Panc1 (cell line): ENCODE results near the gene TRIP10. TPM values are rescaled to one million over a fixed set of nuclear protein-coding genes. Genes with fewer than 3 reads are reported as not detected.

Experiments
- ATAC-seq: fragments of 200-7000 bp; cut with Tn5 transposase; 2 replicates; pipeline ENCODE4 v1.9.1; 2020; ENCODE audit warnings: mild to moderate bottlenecking, moderate library complexity
- BruUV-seq: library from RNA; stranded (reverse); fragments of 400-500 nt; replicated peaks from 2 replicates; lab custom pipeline; 2021; lab: Mats Ljungman, UMichigan
- CTCF ChIA-PET: fragments of 300-600 bp; sonication (Branson Sonifier 250); formaldehyde crosslinking; loops from one replicate; lab custom pipeline; 2022; ENCODE audit warnings: antibody characterized with exemption; lab: Charles Lee
- POLR2A ChIA-PET: fragments of 300-600 bp; sonication (Branson Sonifier 250); formaldehyde crosslinking; loops from one replicate; lab custom pipeline; 2022; ENCODE audit warnings: antibody characterized with exemption; lab: Charles Lee
- DNase-seq: peaks from one replicate; pipeline ENCODE4 v3.0.0-alpha.2; 2010; ENCODE audit warnings: low read depth, low spot score
- H3K27ac ChIP-seq: 2 replicates; pipeline ENCODE4 v1.5.1; 2011; ENCODE audit warnings: mild to moderate bottlenecking, low read length, inconsistent platforms
- H3K27me3 ChIP-seq: fragments of 200-500 bp; sonication (Bioruptor generic); 2 replicates; pipeline ENCODE4 v1.6.0; 2014; ENCODE audit warnings: low read length, inconsistent platforms; ENCODE audit not compliant: control insufficient read depth, insufficient read depth
- H3K36me3 ChIP-seq: fragments of 200-500 bp; sonication (Bioruptor generic); 2 replicates; pipeline ENCODE4 v1.5.1; 2014; ENCODE audit warnings: inconsistent platforms, mild to moderate bottlenecking, low read length, moderate library complexity; ENCODE audit not compliant: control insufficient read depth, insufficient read depth
- H3K4me1 ChIP-seq: 2 replicates; pipeline ENCODE4 v1.5.1; 2011; ENCODE audit warnings: inconsistent platforms, mild to moderate bottlenecking, low read length, moderate library complexity; ENCODE audit not compliant: control insufficient read depth, insufficient read depth
- H3K4me3 ChIP-seq, 2 experiments: 2 replicates each; pipeline ENCODE4 v1.5.1; 2011 to 2012; ENCODE audit warnings: low read depth in 2 of 2, low read length in 2 of 2, mild to moderate bottlenecking in 2 of 2, inconsistent platforms in 1 of 2, moderate library complexity in 1 of 2
- H3K9me3 ChIP-seq: fragments of 200-500 bp; sonication (Bioruptor generic); 2 replicates; pipeline ENCODE4 v1.5.1; 2014; ENCODE audit warnings: low read depth, mild to moderate bottlenecking, inconsistent platforms, low read length, moderate library complexity; ENCODE audit not compliant: control insufficient read depth, insufficient read depth
- POLR2AphosphoS5 ChIP-seq: IDR thresholded peaks from 2 replicates; pipeline ENCODE4 v1.6.1; 2012; ENCODE audit warnings: mild to moderate bottlenecking, low read depth, low read length, moderate library complexity
- SIN3A ChIP-seq: IDR thresholded peaks from 2 replicates; pipeline ENCODE4 v1.6.1; 2012; ENCODE audit warnings: low read depth, mild to moderate bottlenecking, low read length, moderate library complexity, borderline replicate concordance; ENCODE audit not compliant: insufficient read depth
- TCF7L2 ChIP-seq: IDR thresholded peaks from 2 replicates; pipeline ENCODE4 v1.6.1; 2011; ENCODE audit warnings: mild to moderate bottlenecking, low read depth, low read length, inconsistent platforms
- in situ Hi-C: cut with HindIII; loops from 2 replicates; pipeline ENCODE4 v1.10.0; 2016; ENCODE audit warnings: low sequenced_read_pairs, low pct_unique_long_range_greater_than_20kb
- intact Hi-C: fragments of 100-400 bp; cut with micrococcal nuclease; formaldehyde crosslinking; loops from one replicate; pipeline ENCODE4 v1.10.0; 2022; ENCODE audit not compliant: unreplicated experiment
- total RNA-seq: library from RNA; stranded (reverse); gene quantifications from one replicate; pipeline ENCODE4 v1.2.1, GENCODE V29; 2021; ENCODE audit not compliant: unreplicated experiment
- TF ChIP-seq, protein P1 (sequence below), 2 experiments: IDR thresholded peaks; 2 replicates each; pipeline ENCODE4 v1.6.1; 2011 to 2012; ENCODE audit warnings: low read depth in 2 of 2, control low read depth in 1 of 2, low read length in 1 of 2, mild to moderate bottlenecking in 1 of 2, moderate library complexity in 1 of 2; ENCODE audit not compliant: insufficient read depth in 1 of 2
- TF ChIP-seq, protein P2 (sequence below): fragments of 450-650 bp; IDR thresholded peaks from 2 replicates; pipeline ENCODE4 v1.5.1; 2017; ENCODE audit warnings: mild to moderate bottlenecking

The TRIP10 gene
- total RNA-seq, 1 experiment from 2014 or later: 115 TPM

DNA sequence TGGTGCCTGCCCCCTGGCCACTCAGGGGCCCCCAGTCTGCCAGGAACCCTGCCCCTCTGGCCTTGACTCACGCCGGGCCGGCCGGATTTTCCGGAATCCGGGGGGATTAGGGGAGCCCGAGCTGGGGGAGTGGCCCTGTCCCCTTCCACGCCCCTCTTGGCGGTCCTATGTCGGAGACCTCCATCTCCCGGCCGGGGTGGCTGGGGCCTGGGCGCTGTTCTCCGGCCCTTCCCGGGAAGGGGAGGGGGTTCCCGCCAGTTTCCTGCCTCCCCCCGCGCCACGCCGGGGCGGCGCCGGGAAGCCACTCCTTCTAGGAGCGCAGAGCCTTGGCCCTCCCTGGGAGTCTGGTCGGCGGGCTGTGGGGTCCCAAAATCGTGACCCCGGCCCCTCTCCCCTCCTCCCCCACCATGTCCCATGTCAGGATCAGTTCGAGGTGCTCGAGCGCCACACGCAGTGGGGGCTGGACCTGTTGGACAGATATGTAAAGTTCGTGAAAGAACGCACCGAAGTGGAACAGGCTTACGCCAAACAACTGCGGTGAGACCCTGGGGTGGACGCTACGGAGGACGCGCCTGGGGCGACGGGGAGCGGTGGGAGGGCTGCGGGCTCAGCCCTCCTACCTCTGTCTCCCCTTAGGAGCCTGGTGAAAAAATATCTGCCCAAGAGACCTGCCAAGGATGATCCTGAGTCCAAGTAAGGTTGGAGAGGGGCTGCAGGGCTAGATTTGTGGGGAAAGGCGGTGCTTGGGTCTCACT lies 1.3 kb downstream of the TRIP10 start:
- no peaks in the 10 kb centered on the region; the same call in none of the 2 replicates for H3K36me3 ChIP-seq
- no peak for DNase-seq

DNA sequence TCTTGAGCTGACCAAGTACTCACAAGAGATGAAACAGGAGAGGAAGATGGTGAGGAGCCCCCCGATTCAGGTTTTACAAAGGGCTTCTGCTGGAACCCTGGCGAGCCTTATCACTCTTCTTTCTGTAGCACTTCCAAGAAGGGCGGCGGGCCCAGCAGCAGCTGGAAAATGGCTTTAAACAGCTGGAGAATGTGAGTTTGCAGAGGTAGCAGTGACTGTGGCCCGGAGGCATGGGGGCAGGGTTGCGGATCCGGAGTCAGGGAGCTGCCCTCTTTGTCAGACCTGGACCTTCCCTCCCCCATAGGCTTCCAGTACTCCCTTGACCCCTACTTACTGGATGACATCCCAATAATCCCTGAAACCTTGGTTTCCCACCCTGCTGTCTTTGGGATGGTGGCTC lies 3.6 kb downstream of the TRIP10 start:
- peak overlapping the region; percentile 84 for H3K27ac ChIP-seq
- BruUV-seq: TSS peak; percentile 36
- H3K27me3 ChIP-seq: no peaks in the 10 kb centered on the region
- in situ Hi-C loops (no loop called here), intact Hi-C loops (no loop called here)
- ATAC-seq (no peak), DNase-seq (no peak)
- POLR2A ChIA-PET: no interaction called here
- no peaks in the 10 kb centered on the region; the same call in none of the 2 replicates for H3K36me3 ChIP-seq
- TF ChIP-seq SIN3A (no peak), TCF7L2 (no peak), POLR2AphosphoS5 (no peak)
- TF ChIP-seq, protein P1, sequence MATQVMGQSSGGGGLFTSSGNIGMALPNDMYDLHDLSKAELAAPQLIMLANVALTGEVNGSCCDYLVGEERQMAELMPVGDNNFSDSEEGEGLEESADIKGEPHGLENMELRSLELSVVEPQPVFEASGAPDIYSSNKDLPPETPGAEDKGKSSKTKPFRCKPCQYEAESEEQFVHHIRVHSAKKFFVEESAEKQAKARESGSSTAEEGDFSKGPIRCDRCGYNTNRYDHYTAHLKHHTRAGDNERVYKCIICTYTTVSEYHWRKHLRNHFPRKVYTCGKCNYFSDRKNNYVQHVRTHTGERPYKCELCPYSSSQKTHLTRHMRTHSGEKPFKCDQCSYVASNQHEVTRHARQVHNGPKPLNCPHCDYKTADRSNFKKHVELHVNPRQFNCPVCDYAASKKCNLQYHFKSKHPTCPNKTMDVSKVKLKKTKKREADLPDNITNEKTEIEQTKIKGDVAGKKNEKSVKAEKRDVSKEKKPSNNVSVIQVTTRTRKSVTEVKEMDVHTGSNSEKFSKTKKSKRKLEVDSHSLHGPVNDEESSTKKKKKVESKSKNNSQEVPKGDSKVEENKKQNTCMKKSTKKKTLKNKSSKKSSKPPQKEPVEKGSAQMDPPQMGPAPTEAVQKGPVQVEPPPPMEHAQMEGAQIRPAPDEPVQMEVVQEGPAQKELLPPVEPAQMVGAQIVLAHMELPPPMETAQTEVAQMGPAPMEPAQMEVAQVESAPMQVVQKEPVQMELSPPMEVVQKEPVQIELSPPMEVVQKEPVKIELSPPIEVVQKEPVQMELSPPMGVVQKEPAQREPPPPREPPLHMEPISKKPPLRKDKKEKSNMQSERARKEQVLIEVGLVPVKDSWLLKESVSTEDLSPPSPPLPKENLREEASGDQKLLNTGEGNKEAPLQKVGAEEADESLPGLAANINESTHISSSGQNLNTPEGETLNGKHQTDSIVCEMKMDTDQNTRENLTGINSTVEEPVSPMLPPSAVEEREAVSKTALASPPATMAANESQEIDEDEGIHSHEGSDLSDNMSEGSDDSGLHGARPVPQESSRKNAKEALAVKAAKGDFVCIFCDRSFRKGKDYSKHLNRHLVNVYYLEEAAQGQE (IDR thresholded peaks at IDR 0.05; ENCODE audit: insufficient read depth in 1 of 2, low read depth in 2 of 2, low read length in 1 of 2): no peak
- TF ChIP-seq, protein P2, sequence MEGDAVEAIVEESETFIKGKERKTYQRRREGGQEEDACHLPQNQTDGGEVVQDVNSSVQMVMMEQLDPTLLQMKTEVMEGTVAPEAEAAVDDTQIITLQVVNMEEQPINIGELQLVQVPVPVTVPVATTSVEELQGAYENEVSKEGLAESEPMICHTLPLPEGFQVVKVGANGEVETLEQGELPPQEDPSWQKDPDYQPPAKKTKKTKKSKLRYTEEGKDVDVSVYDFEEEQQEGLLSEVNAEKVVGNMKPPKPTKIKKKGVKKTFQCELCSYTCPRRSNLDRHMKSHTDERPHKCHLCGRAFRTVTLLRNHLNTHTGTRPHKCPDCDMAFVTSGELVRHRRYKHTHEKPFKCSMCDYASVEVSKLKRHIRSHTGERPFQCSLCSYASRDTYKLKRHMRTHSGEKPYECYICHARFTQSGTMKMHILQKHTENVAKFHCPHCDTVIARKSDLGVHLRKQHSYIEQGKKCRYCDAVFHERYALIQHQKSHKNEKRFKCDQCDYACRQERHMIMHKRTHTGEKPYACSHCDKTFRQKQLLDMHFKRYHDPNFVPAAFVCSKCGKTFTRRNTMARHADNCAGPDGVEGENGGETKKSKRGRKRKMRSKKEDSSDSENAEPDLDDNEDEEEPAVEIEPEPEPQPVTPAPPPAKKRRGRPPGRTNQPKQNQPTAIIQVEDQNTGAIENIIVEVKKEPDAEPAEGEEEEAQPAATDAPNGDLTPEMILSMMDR: no peak
- CTCF ChIA-PET: interaction anchor here (0.6 to 0.9 kb wide), 2 partner anchors 116 to 120 kb away, joined by 4 to 6 read pairs; no protein-coding TSS in a partner anchor
- H3K9me3 ChIP-seq: no peaks in the 10 kb centered on the region
- peaks cover 45% of the 10 kb centered on the region for H3K4me1 ChIP-seq
- H3K4me3 ChIP-seq: peak overlapping the region; percentile 14 to 44

More for the DNA sequence above, 1.3 kb downstream of the TRIP10 start:
- intact Hi-C loops: no loop called here
- TF ChIP-seq POLR2AphosphoS5 (no peak), SIN3A (no peak), TCF7L2 (no peak)
- TF ChIP-seq, protein P2: no peak
- TF ChIP-seq, protein P1 (IDR thresholded peaks at IDR 0.05; ENCODE audit: insufficient read depth in 1 of 2, low read depth in 2 of 2, low read length in 1 of 2): no peak
- Histone ChIP-seq H3K4me3 (peak overlapping the region; percentile 73 to 81), H3K27ac (peak overlapping the region; percentile 89), H3K9me3 (no peaks in the 10 kb centered on the region), H3K4me1 (peaks cover 44% of the 10 kb centered on the region), H3K27me3 (no peaks in the 10 kb centered on the region)
- ChIA-PET POLR2A (no interaction called here), CTCF (no interaction called here)
- no peak for ATAC-seq
- in situ Hi-C loops: no loop called here
- BruUV-seq: no TSS peak
